ENCODE results near the gene PDE11A. TPM values are rescaled to one million over a fixed set of nuclear protein-coding genes. Genes with fewer than 3 reads are reported as not detected.

Gene PDE11A
- total and polyA plus RNA-seq, 2 of the 8 experiments (the other 6 are each of a cell fraction or from before 2014, with no cell fraction given), result 0.19 to 0.23 TPM

DNA sequence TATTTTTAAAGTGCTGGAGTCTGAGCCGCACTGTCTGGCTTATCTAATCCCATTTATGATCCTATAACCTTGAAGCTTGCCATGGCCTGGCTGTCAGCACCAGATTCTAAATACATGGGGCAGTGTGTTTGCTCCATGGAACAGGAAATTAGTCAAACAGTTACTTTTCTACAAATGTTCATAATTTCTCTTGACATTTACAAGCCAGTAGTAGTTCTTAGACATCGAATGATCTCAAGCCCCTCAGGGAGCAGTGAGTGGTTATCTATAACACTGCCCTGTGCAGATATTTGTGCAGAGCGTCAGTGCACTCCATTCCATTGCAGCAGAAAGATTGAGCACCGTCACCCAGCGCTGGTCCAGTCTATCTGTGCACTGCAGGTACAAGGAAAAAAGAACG, 474.8 kb downstream of the PDE11A start (continued):
- TF ChIP-seq, protein P1, sequence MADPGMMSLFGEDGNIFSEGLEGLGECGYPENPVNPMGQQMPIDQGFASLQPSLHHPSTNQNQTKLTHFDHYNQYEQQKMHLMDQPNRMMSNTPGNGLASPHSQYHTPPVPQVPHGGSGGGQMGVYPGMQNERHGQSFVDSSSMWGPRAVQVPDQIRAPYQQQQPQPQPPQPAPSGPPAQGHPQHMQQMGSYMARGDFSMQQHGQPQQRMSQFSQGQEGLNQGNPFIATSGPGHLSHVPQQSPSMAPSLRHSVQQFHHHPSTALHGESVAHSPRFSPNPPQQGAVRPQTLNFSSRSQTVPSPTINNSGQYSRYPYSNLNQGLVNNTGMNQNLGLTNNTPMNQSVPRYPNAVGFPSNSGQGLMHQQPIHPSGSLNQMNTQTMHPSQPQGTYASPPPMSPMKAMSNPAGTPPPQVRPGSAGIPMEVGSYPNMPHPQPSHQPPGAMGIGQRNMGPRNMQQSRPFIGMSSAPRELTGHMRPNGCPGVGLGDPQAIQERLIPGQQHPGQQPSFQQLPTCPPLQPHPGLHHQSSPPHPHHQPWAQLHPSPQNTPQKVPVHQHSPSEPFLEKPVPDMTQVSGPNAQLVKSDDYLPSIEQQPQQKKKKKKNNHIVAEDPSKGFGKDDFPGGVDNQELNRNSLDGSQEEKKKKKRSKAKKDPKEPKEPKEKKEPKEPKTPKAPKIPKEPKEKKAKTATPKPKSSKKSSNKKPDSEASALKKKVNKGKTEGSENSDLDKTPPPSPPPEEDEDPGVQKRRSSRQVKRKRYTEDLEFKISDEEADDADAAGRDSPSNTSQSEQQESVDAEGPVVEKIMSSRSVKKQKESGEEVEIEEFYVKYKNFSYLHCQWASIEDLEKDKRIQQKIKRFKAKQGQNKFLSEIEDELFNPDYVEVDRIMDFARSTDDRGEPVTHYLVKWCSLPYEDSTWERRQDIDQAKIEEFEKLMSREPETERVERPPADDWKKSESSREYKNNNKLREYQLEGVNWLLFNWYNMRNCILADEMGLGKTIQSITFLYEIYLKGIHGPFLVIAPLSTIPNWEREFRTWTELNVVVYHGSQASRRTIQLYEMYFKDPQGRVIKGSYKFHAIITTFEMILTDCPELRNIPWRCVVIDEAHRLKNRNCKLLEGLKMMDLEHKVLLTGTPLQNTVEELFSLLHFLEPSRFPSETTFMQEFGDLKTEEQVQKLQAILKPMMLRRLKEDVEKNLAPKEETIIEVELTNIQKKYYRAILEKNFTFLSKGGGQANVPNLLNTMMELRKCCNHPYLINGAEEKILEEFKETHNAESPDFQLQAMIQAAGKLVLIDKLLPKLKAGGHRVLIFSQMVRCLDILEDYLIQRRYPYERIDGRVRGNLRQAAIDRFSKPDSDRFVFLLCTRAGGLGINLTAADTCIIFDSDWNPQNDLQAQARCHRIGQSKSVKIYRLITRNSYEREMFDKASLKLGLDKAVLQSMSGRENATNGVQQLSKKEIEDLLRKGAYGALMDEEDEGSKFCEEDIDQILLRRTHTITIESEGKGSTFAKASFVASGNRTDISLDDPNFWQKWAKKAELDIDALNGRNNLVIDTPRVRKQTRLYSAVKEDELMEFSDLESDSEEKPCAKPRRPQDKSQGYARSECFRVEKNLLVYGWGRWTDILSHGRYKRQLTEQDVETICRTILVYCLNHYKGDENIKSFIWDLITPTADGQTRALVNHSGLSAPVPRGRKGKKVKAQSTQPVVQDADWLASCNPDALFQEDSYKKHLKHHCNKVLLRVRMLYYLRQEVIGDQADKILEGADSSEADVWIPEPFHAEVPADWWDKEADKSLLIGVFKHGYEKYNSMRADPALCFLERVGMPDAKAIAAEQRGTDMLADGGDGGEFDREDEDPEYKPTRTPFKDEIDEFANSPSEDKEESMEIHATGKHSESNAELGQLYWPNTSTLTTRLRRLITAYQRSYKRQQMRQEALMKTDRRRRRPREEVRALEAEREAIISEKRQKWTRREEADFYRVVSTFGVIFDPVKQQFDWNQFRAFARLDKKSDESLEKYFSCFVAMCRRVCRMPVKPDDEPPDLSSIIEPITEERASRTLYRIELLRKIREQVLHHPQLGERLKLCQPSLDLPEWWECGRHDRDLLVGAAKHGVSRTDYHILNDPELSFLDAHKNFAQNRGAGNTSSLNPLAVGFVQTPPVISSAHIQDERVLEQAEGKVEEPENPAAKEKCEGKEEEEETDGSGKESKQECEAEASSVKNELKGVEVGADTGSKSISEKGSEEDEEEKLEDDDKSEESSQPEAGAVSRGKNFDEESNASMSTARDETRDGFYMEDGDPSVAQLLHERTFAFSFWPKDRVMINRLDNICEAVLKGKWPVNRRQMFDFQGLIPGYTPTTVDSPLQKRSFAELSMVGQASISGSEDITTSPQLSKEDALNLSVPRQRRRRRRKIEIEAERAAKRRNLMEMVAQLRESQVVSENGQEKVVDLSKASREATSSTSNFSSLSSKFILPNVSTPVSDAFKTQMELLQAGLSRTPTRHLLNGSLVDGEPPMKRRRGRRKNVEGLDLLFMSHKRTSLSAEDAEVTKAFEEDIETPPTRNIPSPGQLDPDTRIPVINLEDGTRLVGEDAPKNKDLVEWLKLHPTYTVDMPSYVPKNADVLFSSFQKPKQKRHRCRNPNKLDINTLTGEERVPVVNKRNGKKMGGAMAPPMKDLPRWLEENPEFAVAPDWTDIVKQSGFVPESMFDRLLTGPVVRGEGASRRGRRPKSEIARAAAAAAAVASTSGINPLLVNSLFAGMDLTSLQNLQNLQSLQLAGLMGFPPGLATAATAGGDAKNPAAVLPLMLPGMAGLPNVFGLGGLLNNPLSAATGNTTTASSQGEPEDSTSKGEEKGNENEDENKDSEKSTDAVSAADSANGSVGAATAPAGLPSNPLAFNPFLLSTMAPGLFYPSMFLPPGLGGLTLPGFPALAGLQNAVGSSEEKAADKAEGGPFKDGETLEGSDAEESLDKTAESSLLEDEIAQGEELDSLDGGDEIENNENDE (IDR thresholded peaks at IDR 0.05; ENCODE audit: insufficient replicate concordance, low read length), result no peak
- no peak for TF ChIP-seq HDAC6 (IDR thresholded peaks at IDR 0.05; ENCODE audit: low read depth, low read length)

Measured in H1 (cell line).